ENCODE results near the gene DDIT4L. TPM values are rescaled to one million over a fixed set of nuclear protein-coding genes. Genes with fewer than 3 reads are reported as not detected.

The DDIT4L gene
- total RNA-seq, result 1.9 and 7.5 TPM in 2 replicates

GRCh38 chr4:100189820-100190642 is at the start of gene DDIT4L:
Gene DDIT4L (minus strand): TSS chr4:100190468. CDS start chr4:100189983, 485 bp downstream.

Other genes starting within 250 kb of the DDIT4L start
- gene DNAJB14, start 243.8 kb downstream of the DDIT4L start, total RNA-seq, result 53.9 and 80.6 TPM in 2 replicates
- gene H2AZ1, start 240.2 kb downstream of the DDIT4L start, total RNA-seq, result 300 and 510 TPM in 2 replicates